ENCODE results near the gene KRT82.

- TF ChIP-seq, protein P1, sequence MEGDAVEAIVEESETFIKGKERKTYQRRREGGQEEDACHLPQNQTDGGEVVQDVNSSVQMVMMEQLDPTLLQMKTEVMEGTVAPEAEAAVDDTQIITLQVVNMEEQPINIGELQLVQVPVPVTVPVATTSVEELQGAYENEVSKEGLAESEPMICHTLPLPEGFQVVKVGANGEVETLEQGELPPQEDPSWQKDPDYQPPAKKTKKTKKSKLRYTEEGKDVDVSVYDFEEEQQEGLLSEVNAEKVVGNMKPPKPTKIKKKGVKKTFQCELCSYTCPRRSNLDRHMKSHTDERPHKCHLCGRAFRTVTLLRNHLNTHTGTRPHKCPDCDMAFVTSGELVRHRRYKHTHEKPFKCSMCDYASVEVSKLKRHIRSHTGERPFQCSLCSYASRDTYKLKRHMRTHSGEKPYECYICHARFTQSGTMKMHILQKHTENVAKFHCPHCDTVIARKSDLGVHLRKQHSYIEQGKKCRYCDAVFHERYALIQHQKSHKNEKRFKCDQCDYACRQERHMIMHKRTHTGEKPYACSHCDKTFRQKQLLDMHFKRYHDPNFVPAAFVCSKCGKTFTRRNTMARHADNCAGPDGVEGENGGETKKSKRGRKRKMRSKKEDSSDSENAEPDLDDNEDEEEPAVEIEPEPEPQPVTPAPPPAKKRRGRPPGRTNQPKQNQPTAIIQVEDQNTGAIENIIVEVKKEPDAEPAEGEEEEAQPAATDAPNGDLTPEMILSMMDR (IDR thresholded peaks at IDR 0.05) = no peak
- no peak for TF ChIP-seq POLR2A (IDR thresholded peaks at IDR 0.05)
Observed at GRCh38 chr12:52361553-52361952, 44.6 kb downstream of the KRT82 start.

Measured in thyroid gland (tissue), 4 donors.